Kidney tubule cell (primary cell): ENCODE measurements around the gene IQGAP2.

Experiments
- DNase-seq: peaks from one replicate; pipeline ENCODE4 v3.0.0-alpha.2; 2018; ENCODE audit warnings: low spot score

IQGAP2 gene

GRCh38 chr5:76383126-76383832, 19.8 kb upstream of the IQGAP2 start:
- DNase-seq: no peak

DNA sequence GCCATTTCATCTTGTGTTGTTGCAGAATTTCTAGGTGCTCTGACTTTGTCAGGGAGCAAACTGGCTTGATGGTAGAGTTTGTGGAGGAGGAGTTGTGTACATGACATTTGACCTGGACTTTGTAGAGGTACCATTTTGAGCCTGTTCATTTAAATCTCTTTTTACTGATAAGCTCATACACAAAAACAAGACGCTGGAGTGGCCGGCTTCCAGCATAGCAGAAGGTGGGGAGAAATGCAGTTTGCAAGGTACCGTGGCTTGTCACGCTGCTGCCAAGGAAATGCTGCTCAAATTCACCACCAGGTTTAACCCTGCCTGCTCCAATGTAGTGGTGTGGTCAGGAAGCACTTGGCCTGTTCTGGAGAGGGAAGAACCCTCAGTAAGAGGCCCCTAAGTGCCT, 18.9 kb upstream of the IQGAP2 start:
- no peak for DNase-seq

DNA sequence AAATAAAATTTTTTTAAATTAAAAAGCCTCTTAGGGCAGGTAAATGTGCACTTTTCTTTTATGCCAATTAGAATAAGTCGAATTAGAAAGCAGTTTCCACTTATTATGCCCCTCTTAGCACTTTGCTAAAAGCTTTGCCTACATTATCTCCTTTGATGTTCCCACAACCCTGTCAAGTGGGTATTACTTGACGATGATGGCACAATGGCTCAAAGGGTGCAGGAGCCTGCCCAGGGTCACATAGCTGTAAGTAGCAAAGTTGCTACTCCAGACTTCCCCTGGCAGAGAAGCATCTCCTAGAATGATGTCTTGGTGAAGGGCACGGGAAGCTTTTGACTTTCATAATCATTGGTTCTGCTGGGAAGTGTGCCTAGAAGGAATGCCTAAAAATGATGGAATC, 18.4 kb upstream of the IQGAP2 start:
- no peak for DNase-seq

GRCh38 chr5:76385540-76385939, 17.5 kb upstream of the IQGAP2 start:
- no peak for DNase-seq

DNA sequence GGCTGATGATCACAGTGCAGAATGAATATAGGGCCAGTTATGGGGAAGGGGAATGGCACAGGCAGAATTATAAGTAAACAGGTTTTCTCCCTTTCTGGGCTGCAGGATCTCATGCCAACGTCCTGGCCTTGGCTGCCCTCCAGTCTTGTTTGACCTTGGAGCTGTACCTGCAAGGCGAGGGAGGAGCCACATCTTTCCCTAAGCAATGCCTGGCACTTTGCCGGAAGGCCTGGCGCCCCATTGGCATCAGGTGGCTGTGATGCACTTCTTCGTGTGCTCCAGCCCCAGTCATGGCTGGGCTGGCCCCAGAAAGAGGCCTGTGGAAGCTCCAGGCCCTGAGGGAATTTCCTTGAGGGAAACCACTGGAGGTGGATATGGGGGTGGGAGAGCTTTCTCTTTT, 16.7 kb upstream of the IQGAP2 start:
- peak; percentile 21 for DNase-seq

GRCh38 chr5:76388236-76388635, 14.8 kb upstream of the IQGAP2 start:
- DNase-seq: no peak

- no peak for DNase-seq
Measured at GRCh38 chr5:76388791-76389512, 14.1 kb upstream of the IQGAP2 start.

GRCh38 chr5:76389513-76390154, 13.5 kb upstream of the IQGAP2 start:
- no peak for DNase-seq

- DNase-seq: no peak
Measured at GRCh38 chr5:76391014-76391413, 12.1 kb upstream of the IQGAP2 start.

DNA sequence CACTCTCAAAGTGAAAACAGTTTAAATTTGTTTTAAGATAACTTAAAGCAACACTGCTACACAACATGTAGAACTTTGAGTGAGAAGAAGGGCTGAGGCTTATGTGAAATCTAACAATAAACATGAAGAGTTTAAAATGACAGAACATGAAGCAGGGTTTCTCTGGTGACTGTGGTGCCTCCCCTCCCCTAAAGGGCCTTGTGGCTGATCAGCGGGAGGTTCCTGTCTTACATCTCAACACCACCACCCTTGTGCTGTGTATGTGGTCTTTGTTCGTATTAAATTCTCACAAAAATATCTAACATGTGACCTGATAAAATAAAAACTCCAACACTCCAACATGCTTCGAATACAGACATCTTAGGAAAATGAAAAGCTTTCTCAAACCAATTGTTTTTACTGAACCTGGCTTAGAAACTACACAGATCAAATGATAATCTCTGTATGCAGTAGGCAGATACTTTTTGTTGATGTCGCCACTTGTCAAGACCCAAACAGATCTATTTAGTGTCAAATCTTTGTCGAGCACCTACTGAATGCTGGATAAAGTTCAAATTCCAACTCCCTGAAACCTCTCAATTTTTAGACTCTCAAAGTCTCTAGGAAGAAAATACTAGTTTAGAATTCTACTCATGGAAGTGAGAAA, 9.9 kb upstream of the IQGAP2 start:
- no peak for DNase-seq

- DNase-seq: no peak
Measured at GRCh38 chr5:76397200-76397599, 5.9 kb upstream of the IQGAP2 start.

DNA sequence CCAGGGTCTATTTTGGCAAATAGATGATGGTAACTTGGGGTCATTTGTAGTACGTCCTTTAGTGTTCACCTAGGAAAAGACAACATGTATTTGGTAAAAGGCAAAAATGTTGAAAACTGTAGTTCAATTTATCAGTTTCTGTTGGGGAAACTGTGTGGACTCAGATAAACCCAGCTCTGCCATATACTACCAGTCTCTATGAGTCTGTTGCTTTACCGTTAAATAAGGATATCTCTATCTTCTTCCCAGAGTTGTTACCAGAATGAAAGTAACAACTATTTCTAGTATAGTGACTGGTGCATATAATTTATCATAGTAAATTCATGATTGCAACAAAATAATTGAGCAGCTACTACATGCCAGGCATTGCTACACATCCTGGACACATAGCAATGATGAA, 3.8 kb upstream of the IQGAP2 start:
- DNase-seq: no peak

- DNase-seq: no peak
Measured at GRCh38 chr5:76400466-76400865, 2.6 kb upstream of the IQGAP2 start.

DNA sequence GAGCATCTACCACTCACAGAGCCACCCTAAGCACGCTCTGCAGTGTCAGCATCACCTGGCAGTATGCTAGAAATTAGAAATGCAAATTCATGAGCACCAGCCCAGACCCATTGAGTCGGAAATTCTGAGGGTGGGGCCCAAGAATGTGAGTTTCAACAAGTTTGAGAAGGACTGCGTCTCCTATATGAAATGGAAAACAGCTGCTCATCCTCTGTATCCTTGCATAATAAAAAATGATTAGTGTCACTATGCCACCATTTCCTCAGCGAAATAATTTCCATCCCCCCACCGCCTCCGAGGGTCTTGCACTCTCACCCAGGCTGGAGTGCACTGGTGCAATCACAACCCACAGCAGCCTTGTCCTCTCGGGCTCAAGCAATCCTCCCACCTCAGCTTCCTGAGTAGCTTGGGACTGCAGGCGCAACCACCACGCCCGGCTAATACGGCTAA, 1.3 kb upstream of the IQGAP2 start:
- no peak for DNase-seq

DNA sequence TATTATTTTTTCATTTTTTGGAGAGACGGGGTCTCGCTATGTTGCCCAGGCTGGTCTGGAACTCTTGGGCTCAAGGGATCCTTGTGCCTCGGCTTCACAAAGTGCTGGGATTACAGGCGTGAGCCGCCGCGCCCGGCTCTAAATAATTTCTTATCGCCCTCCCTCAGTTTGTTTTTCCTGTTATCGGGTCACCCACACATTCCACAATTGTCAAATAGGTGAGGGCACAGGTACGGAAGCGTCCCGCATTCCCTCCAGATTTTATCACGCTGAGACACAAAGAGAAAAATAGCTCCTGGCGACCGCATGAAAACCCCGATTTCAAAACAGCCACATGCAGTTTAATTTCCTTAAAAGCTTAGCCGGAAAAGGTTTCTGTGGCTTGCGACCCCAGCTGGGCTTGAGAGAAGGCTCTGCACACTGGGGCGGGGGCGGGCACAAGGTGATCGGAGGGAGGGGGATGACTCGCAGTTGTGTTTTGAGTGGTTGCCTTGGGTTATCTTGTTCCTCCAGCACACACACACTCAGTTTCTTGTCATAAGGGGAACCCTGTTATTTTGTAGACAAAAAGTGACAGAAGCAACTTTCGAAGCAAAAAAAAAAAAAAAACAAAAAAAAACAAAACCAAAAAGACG, 717 bp upstream of the IQGAP2 start:
- peak; percentile 20 for DNase-seq

DNA sequence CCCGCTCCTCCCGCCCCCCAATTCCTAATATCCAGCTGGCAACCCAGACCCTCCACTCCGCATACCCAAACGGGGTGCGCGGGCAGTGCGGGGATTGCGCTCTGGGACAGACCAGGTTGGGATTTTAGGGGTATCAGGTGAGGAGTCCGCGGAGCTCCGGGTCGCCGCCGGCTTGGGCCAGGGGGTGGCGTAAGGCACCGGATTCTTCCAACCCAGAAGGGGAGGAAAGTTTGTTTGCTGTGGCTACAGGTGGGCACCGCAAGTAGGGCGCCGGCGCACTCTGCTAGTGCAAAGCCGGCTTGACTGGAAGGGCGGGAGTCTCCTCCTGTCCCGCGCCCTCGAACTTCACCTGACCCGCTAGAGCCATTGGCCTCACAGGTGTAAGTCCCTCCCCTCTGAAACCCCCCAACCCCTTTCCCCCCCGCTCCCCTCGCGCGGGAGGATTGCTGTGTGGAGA, 709 bp downstream of the IQGAP2 start:
- DNase-seq: peak; percentile 21

DNA sequence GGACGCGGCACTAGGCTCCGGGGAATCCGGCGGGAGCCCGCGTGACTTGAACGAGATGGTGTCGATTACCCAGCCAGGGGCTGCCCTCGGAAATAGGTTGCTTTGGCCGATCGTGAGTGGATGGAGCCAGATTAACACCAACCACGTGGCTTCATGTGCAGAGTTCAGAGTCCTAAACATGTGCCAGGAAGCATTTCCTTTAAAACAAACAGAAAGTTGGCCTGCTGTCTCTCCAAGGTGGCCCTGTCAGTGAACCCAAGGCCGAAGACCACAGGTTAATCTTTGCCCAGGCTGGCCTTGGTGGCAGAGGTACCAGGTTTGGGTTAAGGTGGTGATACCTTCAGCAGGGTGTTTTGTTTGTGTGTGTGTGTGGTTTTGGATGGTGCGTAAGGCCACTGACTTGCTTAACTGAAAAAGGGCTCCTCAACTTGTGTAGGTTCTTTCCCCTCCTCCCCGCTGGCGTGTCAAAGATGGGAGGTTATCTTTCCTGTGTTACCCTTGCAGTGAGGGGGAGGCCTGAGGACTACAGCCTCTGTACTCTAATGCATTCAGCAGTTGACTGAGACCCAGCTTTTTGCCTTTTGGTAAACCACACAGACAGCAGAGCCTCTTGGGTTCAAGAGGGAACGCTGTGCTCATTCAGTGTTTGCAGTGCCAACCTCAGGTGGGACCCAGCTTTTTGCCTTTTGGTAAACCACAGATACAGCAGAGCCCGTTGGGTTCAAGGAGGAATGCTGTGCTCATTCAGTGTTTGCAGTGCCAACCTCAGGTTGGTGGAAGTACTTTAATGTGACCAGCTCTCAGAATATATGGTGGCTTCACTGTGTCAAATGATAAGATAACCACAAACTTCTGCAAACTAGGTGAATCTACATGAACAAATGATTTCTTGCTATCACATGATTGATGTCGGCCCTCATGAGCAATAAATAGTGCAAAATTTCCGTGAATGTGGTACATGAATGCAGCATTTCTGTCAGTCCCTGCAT, 1.4 kb downstream of the IQGAP2 start:
- DNase-seq: no peak

DNA sequence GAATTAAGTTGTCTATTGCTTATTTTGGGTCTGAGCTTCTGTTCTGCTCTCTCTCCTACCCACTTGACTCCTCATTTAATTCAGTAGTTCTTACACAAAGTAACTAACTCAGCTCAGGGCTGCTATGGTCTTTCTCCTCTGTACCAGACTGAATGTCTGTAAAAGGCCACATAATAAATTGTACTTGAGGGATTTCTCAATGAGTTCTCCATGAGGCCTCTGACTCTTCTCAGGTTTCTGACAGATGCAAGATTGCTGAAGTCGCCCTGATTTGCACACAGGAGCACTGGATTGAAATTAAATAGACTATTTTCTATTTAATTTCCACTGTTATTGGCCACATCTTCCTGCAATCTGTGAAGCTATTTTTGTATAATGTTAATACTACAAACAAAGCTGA, 2.9 kb downstream of the IQGAP2 start:
- no peak for DNase-seq

- DNase-seq: no peak
Measured at GRCh38 chr5:76406673-76407072, 3.6 kb downstream of the IQGAP2 start.

GRCh38 chr5:76408104-76408654, 5.1 kb downstream of the IQGAP2 start:
- DNase-seq: no peak

GRCh38 chr5:76412511-76412910, 9.4 kb downstream of the IQGAP2 start:
- no peak for DNase-seq
